HG03159 (cell line): Measurements from ENCODE around the gene RAB8B.

Experiments
- ATAC-seq: cut with Tn5 transposase; IDR thresholded peaks from one replicate; pipeline ENCODE4 v1.9.1; 2021; ENCODE audit warnings: mild to moderate bottlenecking, moderate library complexity; ENCODE audit not compliant: unreplicated experiment

The RAB8B gene

GRCh38 chr15:63260791-63261190 is 71.4 kb downstream of the RAB8B start:
- ATAC-seq: no peak

GRCh38 chr15:63261311-63261710 is 71.9 kb downstream of the RAB8B start:
- ATAC-seq: no peak

GRCh38 chr15:63263519-63263918 is 74.1 kb downstream of the RAB8B start:
- ATAC-seq: no peak

GRCh38 chr15:63264688-63265293 is 75.4 kb downstream of the RAB8B start:
- no peak for ATAC-seq

- no peak for ATAC-seq
Observed at GRCh38 chr15:63274427-63274826, 85.0 kb downstream of the RAB8B start.

- ATAC-seq: no peak
Observed at GRCh38 chr15:63276342-63277037, 87.1 kb downstream of the RAB8B start.

GRCh38 chr15:63277038-63277892 is 87.9 kb downstream of the RAB8B start, which contains the start of gene APH1B:
Gene APH1B, plus strand, starts transcription at chr15:63277605. Its CDS starts 19 bp downstream, at chr15:63277624.
- ATAC-seq: no peak

GRCh38 chr15:63277893-63278456 is 88.6 kb downstream of the RAB8B start:
- no peak for ATAC-seq

GRCh38 chr15:63283126-63283525 is 93.7 kb downstream of the RAB8B start:
- no peak for ATAC-seq

- ATAC-seq: no peak
Observed at GRCh38 chr15:63284335-63284734, 94.9 kb downstream of the RAB8B start.

- no peak for ATAC-seq
Observed at GRCh38 chr15:63287109-63287508, 97.7 kb downstream of the RAB8B start.

- no peak for ATAC-seq
Observed at GRCh38 chr15:63288342-63288741, 98.9 kb downstream of the RAB8B start.

- ATAC-seq: no peak
Observed at GRCh38 chr15:63288778-63289378, 99.5 kb downstream of the RAB8B start.

- ATAC-seq: no peak
Observed at GRCh38 chr15:63291507-63291906, 102.1 kb downstream of the RAB8B start.

- no peak for ATAC-seq
Observed at GRCh38 chr15:63292241-63292640, 102.8 kb downstream of the RAB8B start.

- no peak for ATAC-seq
Observed at GRCh38 chr15:63292771-63293170, 103.4 kb downstream of the RAB8B start.

GRCh38 chr15:63294359-63294758 is 105.0 kb downstream of the RAB8B start:
- no peak for ATAC-seq

- no peak for ATAC-seq
Observed at GRCh38 chr15:63295341-63295740, 105.9 kb downstream of the RAB8B start.

- ATAC-seq: no peak
Observed at GRCh38 chr15:63296195-63296594, 106.8 kb downstream of the RAB8B start.

GRCh38 chr15:63299943-63300575 is 110.7 kb downstream of the RAB8B start:
- no peak for ATAC-seq
